Panc1 (cell line): ENCODE results near the gene SF3A1. TPM values are rescaled to one million over a fixed set of nuclear protein-coding genes. Genes with fewer than 3 reads are reported as not detected.
A peak's percentile ranks its signal among the peaks of the same experiment; 100 is the strongest.

ENCODE experiments used
- ATAC-seq: fragments of 200-7000 bp; cut with Tn5 transposase; 2 replicates; pipeline ENCODE4 v1.9.1; 2020; ENCODE audit warnings: mild to moderate bottlenecking, moderate library complexity
- BruUV-seq: library from RNA; stranded (reverse); fragments of 400-500 nt; replicated peaks from 2 replicates; lab custom pipeline; 2021; lab: Mats Ljungman, UMichigan
- CTCF ChIA-PET: fragments of 300-600 bp; sonication (Branson Sonifier 250); formaldehyde crosslinking; loops from one replicate; lab custom pipeline; 2022; ENCODE audit warnings: antibody characterized with exemption; lab: Charles Lee
- POLR2A ChIA-PET: fragments of 300-600 bp; sonication (Branson Sonifier 250); formaldehyde crosslinking; loops from one replicate; lab custom pipeline; 2022; ENCODE audit warnings: antibody characterized with exemption; lab: Charles Lee
- DNase-seq: peaks from one replicate; pipeline ENCODE4 v3.0.0-alpha.2; 2010; ENCODE audit warnings: low read depth, low spot score
- H3K27ac ChIP-seq: 2 replicates; pipeline ENCODE4 v1.5.1; 2011; ENCODE audit warnings: mild to moderate bottlenecking, low read length, inconsistent platforms
- H3K27me3 ChIP-seq: fragments of 200-500 bp; sonication (Bioruptor generic); 2 replicates; pipeline ENCODE4 v1.6.0; 2014; ENCODE audit warnings: low read length, inconsistent platforms; ENCODE audit not compliant: control insufficient read depth, insufficient read depth
- H3K36me3 ChIP-seq: fragments of 200-500 bp; sonication (Bioruptor generic); 2 replicates; pipeline ENCODE4 v1.5.1; 2014; ENCODE audit warnings: inconsistent platforms, mild to moderate bottlenecking, low read length, moderate library complexity; ENCODE audit not compliant: control insufficient read depth, insufficient read depth
- H3K4me1 ChIP-seq: 2 replicates; pipeline ENCODE4 v1.5.1; 2011; ENCODE audit warnings: inconsistent platforms, mild to moderate bottlenecking, low read length, moderate library complexity; ENCODE audit not compliant: control insufficient read depth, insufficient read depth
- H3K4me3 ChIP-seq, 2 experiments: 2 replicates each; pipeline ENCODE4 v1.5.1; 2011 to 2012; ENCODE audit warnings: low read depth in 2 of 2, low read length in 2 of 2, mild to moderate bottlenecking in 2 of 2, inconsistent platforms in 1 of 2, moderate library complexity in 1 of 2
- H3K9me3 ChIP-seq: fragments of 200-500 bp; sonication (Bioruptor generic); 2 replicates; pipeline ENCODE4 v1.5.1; 2014; ENCODE audit warnings: low read depth, mild to moderate bottlenecking, inconsistent platforms, low read length, moderate library complexity; ENCODE audit not compliant: control insufficient read depth, insufficient read depth
- POLR2AphosphoS5 ChIP-seq: IDR thresholded peaks from 2 replicates; pipeline ENCODE4 v1.6.1; 2012; ENCODE audit warnings: mild to moderate bottlenecking, low read depth, low read length, moderate library complexity
- SIN3A ChIP-seq: IDR thresholded peaks from 2 replicates; pipeline ENCODE4 v1.6.1; 2012; ENCODE audit warnings: low read depth, mild to moderate bottlenecking, low read length, moderate library complexity, borderline replicate concordance; ENCODE audit not compliant: insufficient read depth
- TCF7L2 ChIP-seq: IDR thresholded peaks from 2 replicates; pipeline ENCODE4 v1.6.1; 2011; ENCODE audit warnings: mild to moderate bottlenecking, low read depth, low read length, inconsistent platforms
- in situ Hi-C: cut with HindIII; loops from 2 replicates; pipeline ENCODE4 v1.10.0; 2016; ENCODE audit warnings: low sequenced_read_pairs, low pct_unique_long_range_greater_than_20kb
- intact Hi-C: fragments of 100-400 bp; cut with micrococcal nuclease; formaldehyde crosslinking; loops from one replicate; pipeline ENCODE4 v1.10.0; 2022; ENCODE audit not compliant: unreplicated experiment
- total RNA-seq: library from RNA; stranded (reverse); gene quantifications from one replicate; pipeline ENCODE4 v1.2.1, GENCODE V29; 2021; ENCODE audit not compliant: unreplicated experiment
- TF ChIP-seq, protein P1 (sequence below): fragments of 450-650 bp; IDR thresholded peaks from 2 replicates; pipeline ENCODE4 v1.5.1; 2017; ENCODE audit warnings: mild to moderate bottlenecking
- TF ChIP-seq, protein P2 (sequence below), 2 experiments: IDR thresholded peaks; 2 replicates each; pipeline ENCODE4 v1.6.1; 2011 to 2012; ENCODE audit warnings: low read depth in 2 of 2, control low read depth in 1 of 2, low read length in 1 of 2, mild to moderate bottlenecking in 1 of 2, moderate library complexity in 1 of 2; ENCODE audit not compliant: insufficient read depth in 1 of 2

Gene SF3A1
- total RNA-seq, 1 experiment from 2014 or later, result 176 TPM

DNA sequence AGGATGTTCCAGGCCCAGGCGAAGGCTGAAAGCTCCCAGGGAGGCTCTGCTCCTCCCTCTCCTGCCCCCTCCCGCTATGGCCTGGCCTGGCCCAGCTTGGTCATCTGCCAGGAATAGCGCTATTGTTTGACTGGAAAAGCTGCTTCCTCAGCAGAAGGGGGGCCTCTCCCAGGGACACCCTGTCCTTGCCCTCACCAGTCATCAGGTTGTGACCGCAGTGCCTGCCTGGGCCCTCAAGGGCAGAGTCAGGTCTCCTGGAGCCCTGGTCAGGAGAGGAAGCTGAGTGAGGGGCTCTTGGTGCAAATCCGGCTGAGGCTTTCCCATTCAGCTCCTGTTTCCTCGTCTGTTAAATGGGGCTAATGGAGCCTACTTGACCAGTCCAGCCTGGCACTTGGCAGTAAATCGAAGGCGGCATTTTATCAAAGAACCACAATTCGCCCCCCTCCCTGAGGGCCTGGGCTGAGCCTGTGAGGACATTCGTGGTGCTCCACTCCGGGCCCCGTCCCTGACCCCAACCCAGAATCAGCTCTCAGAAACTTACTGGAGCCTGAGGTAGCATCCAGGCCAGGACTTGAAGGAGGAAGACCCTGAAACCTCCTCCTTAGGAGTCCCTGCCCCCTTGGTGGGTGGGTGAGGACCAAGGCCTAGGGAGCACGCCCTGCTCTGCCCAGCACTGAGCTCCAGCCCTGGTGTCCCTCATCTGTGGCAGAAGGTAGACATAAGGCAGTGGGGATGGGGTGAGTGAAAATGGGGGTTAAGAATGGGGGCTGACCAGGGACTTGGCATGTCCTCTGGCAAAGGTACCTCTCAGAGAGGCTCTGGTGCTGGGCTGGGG is 65.4 kb downstream of the SF3A1 start:
- no peak overlapping the region for H3K27ac ChIP-seq
- POLR2A ChIA-PET, result no interaction called here
- no peak for ATAC-seq

DNA sequence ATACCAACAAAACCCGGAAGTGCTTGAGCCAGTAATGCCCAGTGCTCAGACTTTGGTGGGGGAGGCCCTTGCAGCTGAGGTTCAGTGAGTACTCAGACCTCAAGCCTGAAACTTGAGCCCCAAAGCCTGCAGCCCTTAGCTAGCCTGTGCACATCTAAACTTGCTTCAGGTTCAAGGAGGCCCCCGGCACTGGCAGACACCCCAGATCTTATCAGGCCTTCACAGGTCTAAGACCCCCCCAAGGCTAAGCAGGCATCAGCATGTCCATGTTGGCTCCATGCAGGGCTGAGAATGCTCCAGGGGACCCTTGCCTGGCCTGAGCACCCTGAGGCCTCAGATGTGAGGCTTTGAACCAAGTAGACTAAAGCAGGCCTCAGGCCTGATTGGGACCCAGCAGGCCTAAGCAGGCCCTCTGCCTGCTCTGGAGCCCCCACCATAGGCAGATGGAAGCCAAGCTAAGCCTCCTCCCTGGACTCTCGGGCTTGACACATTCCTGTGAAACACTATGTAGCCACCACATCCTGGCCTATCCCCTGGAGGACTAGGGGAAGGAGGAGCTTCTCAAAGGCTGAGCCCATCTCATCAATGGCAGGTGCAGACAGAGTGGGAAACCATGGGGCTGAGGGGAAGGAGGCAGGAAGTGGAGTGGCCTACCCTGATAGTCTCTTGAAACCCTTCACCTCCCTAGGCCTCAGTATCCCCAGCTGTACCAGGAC is 66.2 kb downstream of the SF3A1 start:
- CTCF ChIA-PET, result interaction anchor here (0.6 kb wide), 1 partner anchor 93 kb away, joined by 3 read pairs; no protein-coding TSS in a partner anchor
- H3K9me3 ChIP-seq, result no peaks in the 10 kb centered on the region
- intact Hi-C loops, result no loop called here
- H3K27me3 ChIP-seq, result no peaks in the 10 kb centered on the region
- in situ Hi-C loops, result no loop called here
- TF ChIP-seq SIN3A, result no peak
- no peak; the same call in 1 of the 2 replicates for TF ChIP-seq POLR2AphosphoS5
- no peak for TF ChIP-seq TCF7L2
- TF ChIP-seq, protein P1, sequence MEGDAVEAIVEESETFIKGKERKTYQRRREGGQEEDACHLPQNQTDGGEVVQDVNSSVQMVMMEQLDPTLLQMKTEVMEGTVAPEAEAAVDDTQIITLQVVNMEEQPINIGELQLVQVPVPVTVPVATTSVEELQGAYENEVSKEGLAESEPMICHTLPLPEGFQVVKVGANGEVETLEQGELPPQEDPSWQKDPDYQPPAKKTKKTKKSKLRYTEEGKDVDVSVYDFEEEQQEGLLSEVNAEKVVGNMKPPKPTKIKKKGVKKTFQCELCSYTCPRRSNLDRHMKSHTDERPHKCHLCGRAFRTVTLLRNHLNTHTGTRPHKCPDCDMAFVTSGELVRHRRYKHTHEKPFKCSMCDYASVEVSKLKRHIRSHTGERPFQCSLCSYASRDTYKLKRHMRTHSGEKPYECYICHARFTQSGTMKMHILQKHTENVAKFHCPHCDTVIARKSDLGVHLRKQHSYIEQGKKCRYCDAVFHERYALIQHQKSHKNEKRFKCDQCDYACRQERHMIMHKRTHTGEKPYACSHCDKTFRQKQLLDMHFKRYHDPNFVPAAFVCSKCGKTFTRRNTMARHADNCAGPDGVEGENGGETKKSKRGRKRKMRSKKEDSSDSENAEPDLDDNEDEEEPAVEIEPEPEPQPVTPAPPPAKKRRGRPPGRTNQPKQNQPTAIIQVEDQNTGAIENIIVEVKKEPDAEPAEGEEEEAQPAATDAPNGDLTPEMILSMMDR, result no peak
- TF ChIP-seq, protein P2, sequence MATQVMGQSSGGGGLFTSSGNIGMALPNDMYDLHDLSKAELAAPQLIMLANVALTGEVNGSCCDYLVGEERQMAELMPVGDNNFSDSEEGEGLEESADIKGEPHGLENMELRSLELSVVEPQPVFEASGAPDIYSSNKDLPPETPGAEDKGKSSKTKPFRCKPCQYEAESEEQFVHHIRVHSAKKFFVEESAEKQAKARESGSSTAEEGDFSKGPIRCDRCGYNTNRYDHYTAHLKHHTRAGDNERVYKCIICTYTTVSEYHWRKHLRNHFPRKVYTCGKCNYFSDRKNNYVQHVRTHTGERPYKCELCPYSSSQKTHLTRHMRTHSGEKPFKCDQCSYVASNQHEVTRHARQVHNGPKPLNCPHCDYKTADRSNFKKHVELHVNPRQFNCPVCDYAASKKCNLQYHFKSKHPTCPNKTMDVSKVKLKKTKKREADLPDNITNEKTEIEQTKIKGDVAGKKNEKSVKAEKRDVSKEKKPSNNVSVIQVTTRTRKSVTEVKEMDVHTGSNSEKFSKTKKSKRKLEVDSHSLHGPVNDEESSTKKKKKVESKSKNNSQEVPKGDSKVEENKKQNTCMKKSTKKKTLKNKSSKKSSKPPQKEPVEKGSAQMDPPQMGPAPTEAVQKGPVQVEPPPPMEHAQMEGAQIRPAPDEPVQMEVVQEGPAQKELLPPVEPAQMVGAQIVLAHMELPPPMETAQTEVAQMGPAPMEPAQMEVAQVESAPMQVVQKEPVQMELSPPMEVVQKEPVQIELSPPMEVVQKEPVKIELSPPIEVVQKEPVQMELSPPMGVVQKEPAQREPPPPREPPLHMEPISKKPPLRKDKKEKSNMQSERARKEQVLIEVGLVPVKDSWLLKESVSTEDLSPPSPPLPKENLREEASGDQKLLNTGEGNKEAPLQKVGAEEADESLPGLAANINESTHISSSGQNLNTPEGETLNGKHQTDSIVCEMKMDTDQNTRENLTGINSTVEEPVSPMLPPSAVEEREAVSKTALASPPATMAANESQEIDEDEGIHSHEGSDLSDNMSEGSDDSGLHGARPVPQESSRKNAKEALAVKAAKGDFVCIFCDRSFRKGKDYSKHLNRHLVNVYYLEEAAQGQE (IDR thresholded peaks at IDR 0.05; ENCODE audit: insufficient read depth in 1 of 2, low read depth in 2 of 2, low read length in 1 of 2), result no peak
- peak overlapping the region; percentile 44; the same call in 1 of the 2 replicates for H3K27ac ChIP-seq
- H3K36me3 ChIP-seq, result no peaks in the 10 kb centered on the region; the same call in 1 of the 2 replicates
- H3K4me3 ChIP-seq, result peak overlapping the region in 1 of 2 experiments; percentile 48; a peak in 1 of 4 replicates
- ATAC-seq (no peak), DNase-seq (no peak)
- POLR2A ChIA-PET, result interaction anchor here (0.6 kb wide), 1 partner anchor 45 kb away, joined by 8 read pairs; no protein-coding TSS in a partner anchor
- H3K4me1 ChIP-seq, result peaks cover 25% of the 10 kb centered on the region
- no TSS peak for BruUV-seq

More for the DNA sequence above, 65.4 kb downstream of the SF3A1 start:
- H3K4me1 ChIP-seq, result peaks cover 25% of the 10 kb centered on the region
- CTCF ChIA-PET, result interaction anchor here (0.6 kb wide), 1 partner anchor 92 kb away, joined by 3 read pairs; no protein-coding TSS in a partner anchor
- DNase-seq, result no peak
- in situ Hi-C loops (no loop called here), intact Hi-C loops (no loop called here)
- H3K9me3 ChIP-seq, result no peaks in the 10 kb centered on the region
- no peak overlapping the region for H3K4me3 ChIP-seq
- TF ChIP-seq TCF7L2 (no peak), SIN3A (no peak), POLR2AphosphoS5 (no peak)
- TF ChIP-seq, protein P1, result no peak
- H3K36me3 ChIP-seq, result no peaks in the 10 kb centered on the region; the same call in 1 of the 2 replicates
- no peaks in the 10 kb centered on the region for H3K27me3 ChIP-seq
- no TSS peak for BruUV-seq
